GM10266 (cell line): ENCODE data around the gene SLC25A17.
A peak's percentile ranks its signal among the peaks of the same experiment; 100 is the strongest.
"Not testable (repeated sequence)": the region's sequence is repeated elsewhere in the genome, so short reads cannot be mapped to it uniquely, and the experiment has no call there.

Source experiments
- DNase-seq: peaks from one replicate; pipeline ENCODE4 v3.0.0; 2012; ENCODE audit errors: extremely low spot score
- TF ChIP-seq, protein P1 (sequence below): IDR thresholded peaks from 2 replicates; pipeline ENCODE4 v1.5.1; 2012; ENCODE audit warnings: mild to moderate bottlenecking, low read depth; ENCODE audit not compliant: control insufficient read depth, insufficient read depth; ENCODE audit errors: missing control alignments

The SLC25A17 gene

DNA sequence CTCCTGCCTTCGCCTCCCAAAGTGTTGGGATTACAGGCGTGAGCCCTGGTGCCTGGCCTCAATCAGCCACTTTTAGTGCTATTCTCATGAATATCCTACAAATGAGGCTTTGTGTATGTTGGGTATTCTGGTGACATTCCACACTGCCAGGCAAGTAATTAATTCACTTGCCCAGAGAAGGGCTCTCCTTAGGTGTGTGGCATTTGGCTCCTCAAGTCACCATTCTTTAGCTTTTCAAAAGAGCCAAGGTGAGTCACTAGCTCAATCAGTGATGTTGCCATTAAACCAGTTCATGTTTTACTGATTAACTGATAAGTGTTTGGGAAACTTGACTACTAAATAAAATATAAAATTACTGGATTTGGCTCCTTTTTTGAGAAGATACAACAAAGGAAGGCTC is 52.2 kb downstream of the SLC25A17 start:
- TF ChIP-seq, protein P1, sequence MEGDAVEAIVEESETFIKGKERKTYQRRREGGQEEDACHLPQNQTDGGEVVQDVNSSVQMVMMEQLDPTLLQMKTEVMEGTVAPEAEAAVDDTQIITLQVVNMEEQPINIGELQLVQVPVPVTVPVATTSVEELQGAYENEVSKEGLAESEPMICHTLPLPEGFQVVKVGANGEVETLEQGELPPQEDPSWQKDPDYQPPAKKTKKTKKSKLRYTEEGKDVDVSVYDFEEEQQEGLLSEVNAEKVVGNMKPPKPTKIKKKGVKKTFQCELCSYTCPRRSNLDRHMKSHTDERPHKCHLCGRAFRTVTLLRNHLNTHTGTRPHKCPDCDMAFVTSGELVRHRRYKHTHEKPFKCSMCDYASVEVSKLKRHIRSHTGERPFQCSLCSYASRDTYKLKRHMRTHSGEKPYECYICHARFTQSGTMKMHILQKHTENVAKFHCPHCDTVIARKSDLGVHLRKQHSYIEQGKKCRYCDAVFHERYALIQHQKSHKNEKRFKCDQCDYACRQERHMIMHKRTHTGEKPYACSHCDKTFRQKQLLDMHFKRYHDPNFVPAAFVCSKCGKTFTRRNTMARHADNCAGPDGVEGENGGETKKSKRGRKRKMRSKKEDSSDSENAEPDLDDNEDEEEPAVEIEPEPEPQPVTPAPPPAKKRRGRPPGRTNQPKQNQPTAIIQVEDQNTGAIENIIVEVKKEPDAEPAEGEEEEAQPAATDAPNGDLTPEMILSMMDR, result no peak
- DNase-seq, result no peak

DNA sequence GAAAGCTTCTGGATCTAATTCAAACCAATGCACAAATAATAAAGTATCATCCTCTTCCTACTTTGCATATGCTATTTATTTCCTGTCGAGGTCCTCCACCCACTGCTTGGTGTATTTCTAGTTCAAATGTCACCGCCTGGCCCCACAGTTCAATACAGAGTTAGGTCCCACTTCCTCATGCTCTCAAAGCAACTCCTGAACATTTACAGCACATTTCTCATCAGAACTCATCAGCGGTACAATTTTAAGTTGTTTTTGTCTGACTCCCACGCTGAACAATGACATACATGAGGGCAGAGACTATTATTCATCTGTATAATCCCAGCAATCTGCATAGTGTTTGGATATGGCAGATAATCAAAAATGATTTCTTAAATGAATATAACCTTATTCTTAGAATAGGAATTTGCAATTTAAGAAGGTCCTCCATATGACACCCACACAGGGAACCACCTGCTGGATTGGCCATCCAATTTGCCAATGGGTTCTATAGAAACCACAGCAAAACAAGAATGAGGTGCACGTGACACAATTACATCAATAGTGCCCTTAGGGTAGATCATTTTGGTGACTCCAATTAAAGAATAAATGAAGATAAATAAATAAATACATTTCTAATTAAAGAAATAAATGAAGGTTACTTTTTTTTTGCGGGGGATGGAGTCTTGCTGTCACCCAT is 54.2 kb downstream of the SLC25A17 start:
- TF ChIP-seq, protein P1, result no peak
- DNase-seq, result peak; percentile 60

DNA sequence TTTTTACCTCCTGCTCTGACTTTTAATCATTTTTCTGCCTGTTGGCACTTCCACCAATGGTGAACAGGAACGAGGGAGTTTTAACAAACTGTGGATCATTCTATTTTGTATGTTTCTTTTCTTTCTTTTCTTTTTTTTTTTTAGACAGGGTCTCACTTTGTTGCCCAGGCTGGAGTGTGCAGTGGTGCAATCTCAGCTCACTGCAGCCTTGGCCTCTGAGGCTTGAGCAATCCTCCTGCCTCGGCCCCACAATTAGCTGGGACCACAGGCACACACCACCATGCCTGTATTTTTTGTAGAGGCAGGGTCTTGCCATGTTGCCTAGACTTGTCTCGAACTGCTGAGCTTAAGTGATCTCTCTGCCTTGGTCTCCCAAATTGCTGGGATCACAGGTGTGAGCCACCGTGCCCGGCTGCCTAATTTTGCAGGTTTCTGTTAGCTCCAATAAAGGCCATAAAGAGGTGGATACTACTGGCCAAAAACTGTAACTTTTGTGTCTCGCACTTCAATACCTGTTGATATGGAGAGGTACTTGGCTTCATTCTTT is 59.8 kb downstream of the SLC25A17 start:
- TF ChIP-seq, protein P1, result no peak
- DNase-seq, result no peak

DNA sequence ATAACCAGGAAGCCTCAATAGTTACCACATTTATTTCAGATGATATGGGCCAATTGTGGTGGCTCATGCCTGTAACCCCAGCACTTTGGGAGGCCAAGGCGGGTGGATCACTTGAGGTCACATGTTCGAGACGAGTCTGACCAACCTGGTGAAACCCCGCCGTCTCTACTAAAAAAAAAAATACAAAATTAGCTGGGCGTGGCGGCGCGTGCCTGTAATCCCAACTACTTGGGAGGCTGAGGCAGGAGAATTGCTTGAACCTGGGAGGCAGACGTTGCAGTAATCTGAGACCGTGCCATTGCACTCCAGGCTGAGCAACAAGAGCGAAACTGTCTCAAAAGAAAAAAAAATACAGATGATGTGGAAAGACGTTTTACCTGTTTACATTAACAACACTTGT is 60.3 kb downstream of the SLC25A17 start:
- DNase-seq, result not testable (repeated sequence)

DNA sequence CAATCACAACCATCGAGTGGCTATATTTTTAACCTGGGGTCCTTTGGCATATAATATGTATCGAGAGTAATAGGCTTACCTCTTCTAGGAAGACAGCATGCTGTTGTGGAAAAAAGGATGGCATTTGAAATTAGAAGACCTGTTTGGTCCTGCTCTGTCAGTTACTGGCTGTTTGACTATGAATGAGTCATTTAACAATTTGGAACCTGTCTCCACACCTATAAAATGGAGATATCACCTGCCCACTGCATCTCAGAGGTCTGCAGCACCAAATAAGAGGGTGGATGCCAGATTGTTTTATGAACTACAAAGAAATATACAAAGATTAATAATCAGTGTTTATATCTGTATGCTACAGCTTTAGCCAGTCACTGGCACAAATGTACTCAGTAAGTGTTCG is 60.8 kb downstream of the SLC25A17 start:
- TF ChIP-seq, protein P1, result no peak
- no peak for DNase-seq

DNA sequence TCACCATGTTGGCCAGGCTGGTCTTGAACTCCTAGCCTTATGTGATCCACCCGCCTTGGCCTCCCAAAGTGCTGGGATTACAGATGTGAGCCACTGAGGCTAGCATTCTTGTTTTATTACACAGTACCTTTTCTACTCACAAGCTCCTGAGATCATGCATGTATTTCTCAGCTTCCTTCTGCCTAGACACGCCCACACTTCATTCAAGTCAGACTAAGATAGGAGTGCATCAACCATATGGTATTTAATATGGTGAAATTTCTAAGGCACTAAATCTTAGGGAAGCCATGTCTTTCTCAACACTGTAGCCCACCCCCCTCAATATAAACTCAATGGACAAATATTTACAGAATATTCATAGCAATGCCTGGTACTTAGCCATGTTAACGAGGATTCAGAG is 62.1 kb downstream of the SLC25A17 start:
- DNase-seq, result no peak
- TF ChIP-seq, protein P1, result no peak

DNA sequence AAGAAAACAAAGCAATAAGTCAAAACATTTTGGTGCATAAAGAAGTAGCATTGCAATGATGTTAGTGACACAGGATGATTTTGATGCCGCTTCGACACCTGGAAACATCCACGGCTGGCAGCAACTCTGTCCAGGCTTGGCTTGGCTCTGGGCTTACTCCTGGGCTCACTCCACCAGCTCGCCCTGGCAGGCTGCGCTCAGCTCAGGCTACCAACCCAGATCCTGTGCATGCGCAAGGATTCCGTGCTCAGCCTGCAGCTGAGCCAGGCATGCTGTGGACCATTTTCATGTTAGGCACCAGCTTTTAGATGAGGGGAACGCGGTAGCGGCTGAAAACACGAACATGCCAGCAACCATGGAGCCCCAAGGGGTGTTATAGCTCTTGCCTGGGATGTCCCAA is 66.0 kb downstream of the SLC25A17 start:
- no peak for DNase-seq
- TF ChIP-seq, protein P1, result no peak
